HG03521 (cell line): ENCODE data around the gene TMEM51.

Experiments
- ATAC-seq: cut with Tn5 transposase; IDR thresholded peaks from one replicate; pipeline ENCODE4 v1.9.1; 2021; ENCODE audit warnings: mild to moderate bottlenecking, moderate library complexity; ENCODE audit not compliant: unreplicated experiment

The TMEM51 gene

DNA sequence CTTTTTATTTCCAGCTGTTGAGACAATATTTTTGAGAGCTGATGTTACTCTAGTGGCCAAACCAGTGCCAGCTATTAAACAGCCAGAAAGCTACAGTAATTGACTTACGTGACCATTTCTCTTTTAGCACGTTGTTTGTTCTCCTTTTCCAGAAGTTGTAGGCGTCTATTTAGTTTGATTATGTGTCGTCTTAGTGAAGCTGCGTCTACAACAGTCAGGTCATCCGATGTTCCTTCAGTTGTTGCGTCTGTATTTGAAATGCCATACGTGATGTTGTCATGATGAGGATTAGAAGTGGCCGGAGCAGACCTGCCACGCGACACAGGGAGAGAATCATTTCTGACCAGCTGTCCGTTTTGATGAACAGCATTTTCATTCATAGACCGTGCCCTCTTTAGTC, 38.2 kb downstream of the TMEM51 start:
- no peak for ATAC-seq

DNA sequence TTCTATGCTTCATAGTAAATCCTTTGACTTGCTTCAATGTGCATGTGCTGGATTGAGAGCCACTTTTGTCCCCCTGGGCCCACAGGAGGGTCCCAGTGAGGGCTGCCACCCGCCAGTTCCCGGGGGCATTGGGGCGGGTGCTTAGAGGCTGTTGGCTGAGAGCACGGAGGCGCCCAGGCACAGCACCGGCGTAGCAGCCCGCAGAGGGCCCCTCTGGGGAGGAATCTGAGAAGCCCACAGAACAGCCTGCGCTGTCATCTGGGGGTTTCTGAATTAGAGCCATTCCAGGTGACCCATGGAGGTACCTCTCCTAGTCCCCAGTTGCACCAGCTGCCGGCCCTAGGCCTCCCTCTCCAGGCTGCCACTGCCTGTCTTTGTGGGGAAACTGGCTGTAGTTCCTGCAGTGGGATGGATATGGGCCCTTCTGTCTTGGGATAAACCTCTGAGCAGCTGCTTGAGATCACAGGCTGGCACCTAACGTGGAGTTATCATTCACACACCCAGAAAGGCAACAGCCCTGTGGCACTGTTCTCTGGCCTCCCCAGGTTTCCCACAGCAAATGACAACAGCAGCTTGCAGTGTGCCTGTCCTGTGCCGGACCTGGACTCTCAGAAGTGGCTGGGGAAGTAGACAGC, 39.5 kb downstream of the TMEM51 start:
- no peak for ATAC-seq

DNA sequence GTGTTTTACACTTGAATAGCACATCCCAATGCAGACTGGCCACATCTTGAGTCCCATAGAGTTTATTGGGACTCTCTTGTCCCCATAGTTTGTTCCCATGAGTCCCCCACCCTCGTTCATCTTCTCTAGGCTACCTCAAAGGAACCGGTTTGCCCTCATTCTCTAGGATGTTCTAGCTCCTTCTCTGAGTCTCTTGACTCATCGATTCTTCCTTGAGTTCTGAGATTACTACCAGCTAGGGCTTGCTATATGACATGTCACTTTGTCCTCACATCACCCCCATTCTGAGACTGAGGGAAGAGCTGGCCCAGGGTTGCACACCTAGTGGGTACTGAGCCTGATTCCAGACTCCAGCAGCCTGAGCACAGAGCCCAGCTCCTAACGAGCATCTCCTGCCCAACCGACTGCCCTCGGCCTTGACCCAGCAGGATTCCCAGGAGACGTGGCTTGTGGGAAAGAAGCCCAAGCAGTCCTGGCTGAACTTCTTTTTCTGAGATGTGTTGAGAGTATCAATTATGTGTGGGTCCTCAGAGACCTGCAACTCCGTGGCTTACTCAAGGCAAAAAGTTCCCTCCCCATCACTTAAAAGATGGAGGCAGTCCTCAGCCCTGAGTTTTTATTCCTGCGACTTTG, 42.0 kb downstream of the TMEM51 start:
- no peak for ATAC-seq

DNA sequence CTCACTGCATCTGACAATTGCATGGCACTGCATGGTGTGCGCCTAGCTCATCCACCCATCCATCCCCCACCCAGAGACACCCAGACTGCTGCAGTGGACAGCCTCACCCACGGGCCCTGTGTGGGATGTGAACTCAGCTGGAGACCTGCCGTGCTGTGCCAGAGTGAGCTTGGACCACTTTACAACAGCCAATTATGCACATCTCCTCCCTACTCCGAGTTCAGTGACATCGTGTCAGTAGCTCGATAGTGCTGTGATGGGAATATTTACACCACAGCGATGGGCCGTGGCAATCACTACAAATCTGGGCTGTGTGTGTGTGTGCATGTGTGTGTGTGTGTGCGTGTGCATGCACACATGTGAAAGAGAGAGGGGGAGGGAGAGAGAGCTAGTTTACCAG, 42.5 kb downstream of the TMEM51 start:
- no peak for ATAC-seq

DNA sequence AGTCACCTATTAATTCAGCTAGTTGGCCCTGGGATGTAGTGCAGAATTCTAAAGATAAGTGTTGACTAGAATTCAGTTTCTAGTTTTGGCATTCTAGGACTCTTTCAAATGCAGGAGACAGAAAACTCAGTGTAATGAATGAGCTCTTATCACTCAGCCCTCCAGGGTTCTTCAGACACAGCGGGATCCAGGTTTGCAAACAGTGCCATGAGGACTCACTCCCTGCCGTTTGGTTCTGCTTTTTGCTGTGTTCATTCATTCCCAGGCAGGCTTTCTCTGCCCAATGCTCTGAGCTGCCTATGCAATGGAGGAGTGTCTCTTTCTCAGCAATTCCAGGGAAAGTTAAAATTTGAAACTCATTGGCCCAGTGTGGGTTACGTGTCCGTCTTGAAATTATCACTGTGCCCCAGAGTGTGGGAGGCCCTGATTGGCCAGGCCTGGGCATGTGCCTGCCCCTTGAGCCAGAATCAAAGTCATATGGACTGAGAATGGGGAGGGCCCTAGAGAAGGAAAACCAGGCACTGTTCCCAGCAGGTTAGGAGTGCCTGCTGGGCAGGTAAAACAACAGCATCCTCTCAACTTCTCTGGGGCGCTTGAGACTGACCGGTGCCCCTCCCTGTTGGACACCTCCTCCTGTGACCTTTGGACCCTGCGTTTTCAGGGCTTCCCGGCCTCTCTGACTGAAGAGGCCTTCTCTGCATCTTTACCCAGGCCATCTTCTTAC, 43.4 kb downstream of the TMEM51 start:
- no peak for ATAC-seq

DNA sequence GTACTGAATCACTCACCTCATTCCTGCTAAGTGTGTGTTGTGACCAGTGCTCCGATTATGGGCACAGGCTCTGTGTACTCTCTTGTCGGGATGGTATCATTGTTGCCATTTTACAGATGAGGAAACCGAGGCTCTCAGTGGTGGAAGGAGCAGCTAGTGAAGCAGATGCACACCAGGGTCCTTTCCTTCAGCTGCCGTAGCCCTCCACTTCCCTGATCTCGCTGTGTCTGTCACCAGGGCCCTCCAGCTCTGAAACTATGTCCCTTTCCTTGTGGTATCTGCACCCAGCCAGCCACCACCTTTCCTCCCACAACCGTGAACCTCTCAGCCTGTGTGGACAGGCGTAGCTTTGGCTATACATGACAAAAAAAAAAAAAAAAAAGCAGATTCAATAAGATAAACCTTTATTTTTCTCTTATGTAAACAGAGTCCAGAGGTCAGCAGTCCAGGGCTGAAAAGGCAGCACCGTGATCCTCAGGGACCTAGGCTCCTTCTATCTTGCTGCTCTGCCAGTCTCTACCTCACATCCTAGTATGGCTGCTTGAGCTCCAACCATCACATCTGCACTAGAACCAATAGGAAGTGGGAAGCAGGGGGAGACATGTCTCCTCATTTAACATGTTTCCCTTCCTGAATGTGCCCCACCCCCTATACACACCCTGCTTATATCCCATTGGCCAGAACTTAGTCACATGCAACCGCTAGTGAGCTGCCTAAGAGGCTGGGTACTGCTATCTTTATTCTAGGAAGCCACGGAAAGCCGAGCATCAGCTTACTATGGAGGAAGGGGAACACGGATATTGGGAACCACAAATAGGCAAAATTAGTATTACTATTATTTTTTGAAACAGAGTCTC, 44.3 kb downstream of the TMEM51 start:
- ATAC-seq = no peak

DNA sequence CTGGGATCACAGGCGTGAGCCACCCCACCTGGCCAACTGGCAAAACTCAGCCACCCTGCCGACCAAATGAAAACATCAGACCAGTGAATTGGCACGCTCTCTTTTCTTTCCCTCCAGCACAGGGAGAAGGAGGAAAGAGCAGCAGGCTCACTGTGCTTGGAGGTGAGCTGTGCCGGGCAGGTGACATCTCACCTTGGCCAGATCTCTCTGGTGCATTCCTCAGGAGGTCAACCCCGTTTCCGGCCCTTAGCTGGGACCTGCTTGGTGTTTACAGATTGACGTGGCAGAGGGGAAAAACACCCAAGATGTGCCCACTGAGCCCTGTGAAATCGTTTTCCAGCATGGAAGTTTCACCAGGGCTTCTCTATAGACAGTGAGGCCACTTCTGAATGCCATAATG, 45.1 kb downstream of the TMEM51 start:
- no peak for ATAC-seq

DNA sequence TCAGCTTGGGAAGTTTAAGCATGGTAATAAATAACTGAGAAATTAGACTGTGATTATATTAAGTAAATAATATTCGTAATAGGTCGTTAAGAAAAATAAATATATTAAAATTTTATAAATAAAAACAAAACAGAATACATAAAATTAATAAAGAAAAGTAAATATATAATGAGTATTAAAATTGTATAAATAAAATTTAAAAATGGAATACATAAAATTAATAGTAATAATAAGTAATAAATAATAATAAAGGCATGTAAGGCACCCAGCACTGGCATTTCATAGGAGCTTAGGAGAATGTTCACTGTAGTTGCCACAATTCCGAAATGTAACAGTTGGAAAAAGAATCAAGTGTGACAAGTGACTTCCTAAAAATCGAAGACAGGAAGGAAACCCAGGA, 47.7 kb downstream of the TMEM51 start:
- no peak for ATAC-seq

DNA sequence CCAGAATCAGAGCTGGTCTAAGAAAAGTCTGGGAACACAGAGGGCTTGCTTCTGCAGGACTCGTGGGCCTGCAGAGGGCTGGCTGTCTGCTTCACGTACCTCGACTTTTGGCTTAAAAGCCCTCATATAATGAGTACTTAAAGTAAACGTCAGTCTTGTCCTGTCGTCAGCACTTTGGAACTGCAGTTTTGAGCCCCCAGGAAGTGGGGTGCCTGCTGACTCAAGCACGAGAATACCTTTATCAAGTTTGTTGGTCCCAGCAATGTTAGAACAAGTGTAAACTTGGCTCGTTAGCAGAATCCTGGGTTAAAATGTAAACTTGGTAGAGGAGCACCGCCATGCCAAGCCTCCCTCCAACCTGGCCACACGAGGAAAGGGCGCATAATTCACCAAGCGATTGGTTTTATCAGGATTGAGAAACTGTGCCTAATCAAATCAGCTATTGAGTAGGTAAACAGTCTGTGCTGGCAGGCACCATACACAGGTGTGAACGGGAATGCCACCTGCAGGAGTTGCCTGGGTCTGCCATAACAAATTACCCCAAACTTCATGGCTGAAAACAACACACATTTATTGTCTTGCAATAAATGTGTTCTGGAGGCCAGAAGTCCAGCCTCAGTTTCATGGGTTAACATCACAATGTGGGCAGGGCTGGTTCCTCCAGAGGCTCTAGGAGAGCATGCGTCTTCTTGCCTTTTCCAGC, 48.5 kb downstream of the TMEM51 start:
- ATAC-seq = no peak

DNA sequence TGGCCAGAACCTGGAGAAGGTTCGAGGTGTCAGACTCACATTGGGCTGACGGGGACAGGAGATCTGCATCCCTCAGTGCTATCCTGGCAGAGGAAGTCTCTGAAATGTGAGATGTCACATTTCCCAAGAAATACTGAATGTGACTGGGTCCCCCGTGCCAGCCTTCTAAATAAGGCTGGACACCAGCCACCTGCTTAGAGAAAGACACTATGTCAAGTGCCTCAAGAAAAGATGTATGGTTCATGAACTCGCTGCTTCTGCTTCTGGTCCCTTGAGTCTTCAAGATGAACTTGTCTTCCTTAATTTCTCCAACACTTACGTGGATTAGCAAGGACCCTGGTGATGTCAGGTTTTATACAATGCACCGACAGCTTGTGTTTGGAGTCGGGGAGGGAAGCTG, 51.4 kb downstream of the TMEM51 start:
- no peak for ATAC-seq

DNA sequence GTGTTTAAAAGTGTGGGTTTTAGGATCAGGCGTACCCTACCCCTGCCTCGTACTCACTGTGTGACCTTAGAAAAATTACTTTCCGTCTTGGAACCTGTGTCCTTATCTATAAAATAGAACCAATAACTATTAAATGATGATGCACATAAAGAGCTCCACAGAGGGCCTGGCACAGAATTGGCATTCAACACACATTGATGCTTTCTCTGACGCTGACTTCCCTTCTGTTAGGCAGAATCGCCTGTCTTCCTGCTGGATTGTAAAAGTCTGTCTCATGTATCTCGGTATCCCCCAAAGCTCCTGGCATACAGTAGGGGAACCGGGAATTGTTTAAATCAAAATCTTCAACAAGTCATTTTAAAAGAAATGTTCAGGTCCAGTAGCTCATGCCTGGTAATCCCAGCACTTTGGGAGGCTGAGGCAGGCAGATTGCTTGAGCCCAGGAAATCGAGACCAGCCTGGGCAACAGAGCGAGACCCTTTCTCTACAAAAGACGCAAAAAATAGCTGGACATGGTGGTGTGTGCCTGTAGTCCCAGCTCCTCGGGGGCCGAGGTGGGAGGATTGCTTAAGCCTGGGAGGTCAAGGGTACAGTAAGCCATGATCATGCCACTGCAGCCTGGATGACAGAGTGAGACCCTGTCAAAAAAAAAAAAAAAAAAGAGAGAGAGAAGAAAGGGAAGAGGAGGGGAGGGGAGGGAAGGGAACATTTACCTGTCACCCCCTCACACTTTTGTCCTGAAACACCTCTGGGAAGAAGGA, 52.2 kb downstream of the TMEM51 start:
- ATAC-seq = no peak

DNA sequence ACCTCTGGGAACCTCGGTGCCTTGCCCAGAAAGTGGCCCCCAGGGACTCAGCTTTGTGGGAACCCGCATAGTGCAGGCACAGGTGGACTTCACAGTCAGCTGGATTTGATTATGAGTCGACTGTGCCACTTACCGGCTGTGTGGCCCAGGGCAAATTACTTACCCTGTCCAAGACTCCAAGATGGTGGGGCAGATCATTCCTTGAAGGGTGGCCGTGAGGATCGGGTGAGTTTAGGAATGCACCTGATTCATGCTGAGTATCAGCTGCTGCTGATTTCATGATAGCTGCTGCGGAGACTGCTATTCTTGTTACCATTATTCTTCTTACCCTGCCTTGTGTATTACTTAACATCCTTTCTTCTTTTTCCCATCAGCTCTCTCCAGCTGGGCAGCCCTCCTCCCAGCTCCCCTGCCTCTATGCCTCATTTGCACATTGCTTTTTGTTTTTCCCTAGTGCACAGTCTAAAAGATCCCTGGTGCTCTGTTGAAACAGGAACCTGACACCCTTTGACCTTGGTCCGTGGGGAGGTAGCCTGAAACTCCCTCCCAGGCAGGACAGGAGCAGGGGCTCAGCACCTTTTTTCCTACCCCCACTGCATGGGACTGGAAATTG, 53.0 kb downstream of the TMEM51 start:
- ATAC-seq = no peak

DNA sequence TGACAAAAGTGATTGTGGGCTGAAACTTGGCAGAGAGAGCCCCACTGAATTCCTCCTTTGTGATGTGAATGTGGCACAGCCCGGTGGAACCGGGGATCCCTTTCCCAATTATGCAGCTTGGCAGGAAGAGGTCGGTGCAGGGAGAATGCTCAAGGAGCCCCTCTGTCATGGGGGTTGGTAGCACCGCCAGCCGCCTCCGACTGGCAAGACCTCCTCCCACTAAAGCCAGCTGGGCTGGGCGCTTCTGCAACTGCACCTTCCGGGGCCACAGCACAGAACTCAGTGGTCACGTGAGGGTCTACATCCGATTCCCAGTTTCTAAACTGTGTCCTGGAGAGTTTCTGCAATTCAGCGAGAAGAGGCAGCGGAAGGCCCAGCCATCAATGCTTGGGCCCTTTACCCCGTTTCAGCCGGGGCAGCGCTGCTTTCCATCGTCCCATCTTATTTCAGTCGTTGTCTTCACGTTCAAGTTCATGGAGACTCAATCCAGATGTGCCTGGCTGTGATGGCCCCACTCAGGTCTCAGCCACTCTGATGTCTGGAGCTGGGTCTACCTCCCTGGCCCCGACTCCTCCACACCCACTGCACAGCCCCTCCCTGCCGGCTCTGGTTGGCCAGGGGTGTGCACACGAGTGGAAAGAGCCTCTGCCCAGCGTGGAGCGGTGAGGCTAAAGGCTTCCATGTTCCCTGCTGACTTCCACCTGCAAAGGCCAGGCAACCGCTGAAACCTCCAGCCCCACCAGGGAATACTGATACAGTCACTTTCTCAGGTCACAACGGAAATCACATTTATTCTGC, 53.7 kb downstream of the TMEM51 start:
- ATAC-seq = no peak

DNA sequence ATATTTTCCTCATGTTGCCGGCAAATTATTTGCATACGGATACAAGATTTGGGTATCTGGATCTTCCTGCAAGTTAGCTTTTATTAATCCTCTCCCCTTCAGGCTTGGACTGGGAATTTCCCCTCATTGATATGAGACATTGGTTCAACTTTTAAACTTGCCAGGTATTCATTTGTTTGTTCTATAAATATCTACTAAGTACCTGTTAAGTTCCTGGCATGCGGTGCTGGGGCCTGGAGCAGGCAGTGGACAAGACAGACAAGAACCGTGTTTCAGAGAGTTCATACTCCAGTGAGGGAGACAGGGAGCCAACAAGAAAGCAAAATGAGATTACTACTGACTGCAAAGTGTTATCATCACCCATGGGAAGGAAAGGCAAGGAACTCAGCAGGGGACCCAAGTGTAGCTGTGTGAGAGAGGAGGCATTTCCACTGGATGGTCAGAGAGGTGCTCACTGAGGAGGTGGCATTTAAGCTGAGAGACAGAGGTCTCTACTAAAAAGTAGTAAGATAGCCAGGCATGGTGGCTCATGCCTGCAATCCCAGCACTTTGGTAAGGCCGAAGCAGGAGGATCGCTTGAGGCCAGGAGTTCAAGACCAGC, 54.4 kb downstream of the TMEM51 start:
- ATAC-seq = no peak

DNA sequence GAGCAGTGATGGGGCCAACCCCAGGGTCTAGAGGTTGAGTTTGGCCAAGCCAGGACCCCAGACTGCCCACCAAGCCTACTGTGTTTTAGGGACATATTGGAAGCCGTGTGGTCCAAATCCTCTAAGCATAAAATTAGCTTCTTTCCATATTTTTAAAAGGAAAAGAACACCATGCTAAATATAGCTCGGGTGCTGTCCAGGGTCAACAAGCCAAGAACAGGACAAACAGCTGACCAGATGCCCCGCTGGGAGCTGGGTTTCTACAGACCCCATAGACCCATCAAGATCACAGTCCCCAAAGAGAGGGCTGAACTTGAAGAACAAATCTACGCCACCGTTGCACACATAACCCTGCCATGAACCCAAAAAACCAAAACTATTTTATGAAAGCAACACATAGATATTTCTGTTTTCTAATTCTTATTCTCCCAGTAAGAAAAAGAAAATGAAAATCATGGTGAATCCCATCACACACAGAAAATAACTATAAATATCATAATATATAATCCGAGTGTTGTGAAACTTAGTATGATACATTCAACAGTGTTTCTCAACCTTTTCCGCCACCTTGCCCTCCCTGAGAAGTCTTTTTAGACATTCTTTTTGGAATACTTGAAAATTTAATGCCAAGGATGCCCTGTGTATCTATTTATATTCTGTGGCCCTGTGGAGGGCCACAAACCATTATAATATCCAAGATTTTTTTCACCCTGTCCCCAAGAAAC, 57.3 kb downstream of the TMEM51 start:
- no peak for ATAC-seq

DNA sequence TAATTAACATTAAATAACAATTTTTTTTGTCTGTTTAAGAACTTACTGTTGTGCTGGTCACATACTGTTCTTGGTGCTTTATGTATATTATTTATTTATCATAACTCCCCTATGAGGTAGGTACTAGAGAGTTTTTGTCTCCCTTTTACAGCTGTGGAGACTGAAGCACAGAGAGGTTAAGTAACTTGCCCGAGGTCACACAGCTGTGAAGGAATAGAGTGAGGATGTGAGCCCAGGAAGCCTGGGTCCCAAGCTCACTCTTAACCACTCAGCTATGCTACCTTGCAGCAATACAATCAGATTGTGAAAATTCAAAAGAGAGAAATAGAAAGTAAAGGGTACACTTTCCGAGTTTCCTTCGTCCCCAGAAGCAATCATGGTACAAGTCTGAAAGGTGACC, 57.9 kb downstream of the TMEM51 start:
- ATAC-seq = no peak

DNA sequence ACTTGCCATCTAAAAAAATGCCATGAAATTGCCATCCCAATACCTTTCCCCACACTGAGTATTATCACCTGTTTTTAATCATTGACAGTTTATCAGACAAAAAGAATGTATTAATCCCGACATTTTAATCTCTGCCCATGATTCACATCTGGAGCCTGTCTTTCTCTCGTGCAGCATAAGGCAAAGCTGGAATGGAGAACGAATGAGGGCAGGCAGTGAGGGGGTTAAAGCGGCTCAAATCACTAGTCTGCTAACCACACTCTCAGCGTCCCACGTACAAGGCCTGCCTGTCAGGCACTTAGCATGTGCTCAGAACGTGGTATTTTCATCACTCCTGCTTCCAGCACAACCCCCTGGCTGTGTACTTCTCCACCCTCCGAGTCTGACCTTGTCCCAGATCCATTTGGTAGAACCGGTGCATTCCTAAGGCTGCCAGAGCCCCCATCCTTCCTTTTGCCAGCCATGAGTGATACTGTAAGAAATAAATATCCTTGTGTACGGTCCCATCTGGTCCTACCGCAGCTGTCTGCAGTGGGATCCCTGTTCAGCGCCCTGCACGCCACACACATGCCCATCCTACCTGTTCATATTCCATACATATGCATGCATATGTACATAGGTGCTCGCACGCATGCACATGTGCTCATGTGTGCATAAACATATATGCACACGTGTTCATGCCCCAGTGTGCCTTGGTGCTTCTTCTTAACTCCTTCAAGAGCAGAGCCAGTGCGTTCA, 58.8 kb downstream of the TMEM51 start:
- ATAC-seq = no peak
